HepG2 (cell line): ENCODE measurements around the gene PDGFD. TPM values are rescaled to one million over a fixed set of nuclear protein-coding genes. Genes with fewer than 3 reads are reported as not detected.

Experiments used
- ATAC-seq: fragments of 200-7000 bp; cut with Tn5 transposase; 3 replicates; pipeline ENCODE4 v1.9.1; 2020; ENCODE audit warnings: mild to moderate bottlenecking, moderate library complexity
- BruUV-seq: library from RNA; stranded (reverse); fragments of 400-500 nt; replicated peaks from 2 replicates; lab custom pipeline; 2021; lab: Mats Ljungman, UMichigan
- CTCF ChIA-PET: fragments of 300-600 bp; formaldehyde crosslinking; extraction: SDS; loops from one replicate; lab custom pipeline; 2021; ENCODE audit warnings: low total read pairs, inconsistent platforms, low intra/inter-chr PET ratio; lab: Yijun Ruan, JAX
- POLR2A ChIA-PET: fragments of 350-600 bp; sonication (Branson Sonifier 250); formaldehyde crosslinking; loops from one replicate; lab custom pipeline; 2020; ENCODE audit warnings: antibody characterized with exemption, inconsistent platforms; lab: Yijun Ruan, JAX
- DNase-seq: peaks from one replicate; pipeline ENCODE4 v3.0.0-alpha.2; 2015; ENCODE audit warnings: low spot score
- FAIRE-seq: peaks from 3 replicates; lab custom pipeline; 2011; peaks lifted over from hg19 to GRCh38; lab: Jason Lieb, UNC
- H2AFZ ChIP-seq: one replicate; pipeline ENCODE4 v1.6.1; 2011; ENCODE audit warnings: low read length, inconsistent platforms
- H3K27ac ChIP-seq: fragments of 300-600 bp; 3 replicates; pipeline ENCODE4 v1.8.0; 2011; ENCODE audit warnings: mixed run types, mild to moderate bottlenecking, mixed read lengths, low read length, inconsistent platforms; ENCODE audit not compliant: insufficient read depth; ENCODE audit errors: extremely low read length
- H3K27me3 ChIP-seq, 2 experiments: fragments of 200-600 bp in 1 of 2; 2 replicates in 1 of 2; 3 replicates in 1 of 2; pipeline versions ENCODE4 v1.6.0 to v1.8.0; 2011; ENCODE audit warnings: low read length in 2 of 2, mild to moderate bottlenecking in 2 of 2, moderate library complexity in 2 of 2, inconsistent platforms in 1 of 2; ENCODE audit not compliant: insufficient read depth in 2 of 2, control insufficient read depth in 1 of 2
- H3K36me3 ChIP-seq, 2 experiments: fragments of 200-600 bp in 1 of 2; replicated peaks in 1 of 2; 2 replicates in 1 of 2; 3 replicates in 1 of 2; pipeline versions ENCODE4 v1.5.1 to v1.8.0; 2011; ENCODE audit warnings: low read length in 2 of 2, inconsistent platforms in 1 of 2; ENCODE audit not compliant: insufficient read depth in 2 of 2, control insufficient read depth in 1 of 2
- H3K4me1 ChIP-seq: 2 replicates; pipeline ENCODE4 v1.5.1; 2012; ENCODE audit warnings: low read length, inconsistent platforms; ENCODE audit not compliant: insufficient read depth
- H3K4me2 ChIP-seq: 2 replicates; pipeline ENCODE4 v1.6.0; 2011; ENCODE audit warnings: low read depth, low read length, inconsistent platforms
- H3K4me3 ChIP-seq, 3 experiments: fragments of 200-600 bp in 1 of 3; sonication (generic), shearing (Covaris generic) in 1 of 3; replicated peaks in 1 of 3; 2 replicates each; pipeline ENCODE4 v1.5.1; 2011 to 2016; ENCODE audit warnings: low read length in 3 of 3, inconsistent platforms in 2 of 3, low read depth in 2 of 3, mild to moderate bottlenecking in 2 of 3, control low read depth in 1 of 3, mixed read lengths in 1 of 3; ENCODE audit not compliant: insufficient read depth in 1 of 3
- H3K79me2 ChIP-seq: one replicate; pipeline ENCODE4 v1.6.1; 2011; ENCODE audit warnings: low read length, inconsistent platforms; ENCODE audit not compliant: insufficient read depth
- H3K9ac ChIP-seq: 2 replicates; pipeline ENCODE4 v1.6.0; 2011; ENCODE audit warnings: mild to moderate bottlenecking, low read depth, low read length, inconsistent platforms; ENCODE audit not compliant: insufficient read depth
- H3K9me3 ChIP-seq: 2 replicates; pipeline ENCODE4 v1.5.1; 2012; ENCODE audit warnings: mild to moderate bottlenecking, low read length
- H4K20me1 ChIP-seq: 2 replicates; pipeline ENCODE4 v1.6.0; 2011; ENCODE audit warnings: inconsistent platforms, mild to moderate bottlenecking, low read length, moderate library complexity; ENCODE audit not compliant: insufficient read depth
- KAT2B ChIP-seq: fragments of 150-350 bp; IDR thresholded peaks from 2 replicates; pipeline ENCODE4 v1.6.1; 2014; ENCODE audit warnings: low read depth, low read length, borderline replicate concordance
- MEF2D ChIP-seq: sonication (generic); formaldehyde crosslinking; IDR thresholded peaks from 2 replicates; pipeline ENCODE4 v1.5.1; 2020; ENCODE audit warnings: mild to moderate bottlenecking, missing genetic modification reagents
- NCOA2 ChIP-seq: sonication (generic); formaldehyde crosslinking; IDR thresholded peaks from 2 replicates; pipeline ENCODE4 v1.8.0; 2022; ENCODE audit warnings: inconsistent platforms
- PITX1 ChIP-seq: sonication (generic); formaldehyde crosslinking; IDR thresholded peaks from 2 replicates; pipeline ENCODE4 v1.5.1; 2020; ENCODE audit warnings: mild to moderate bottlenecking, missing genetic modification reagents
- SMAD1 ChIP-seq: sonication (generic); formaldehyde crosslinking; IDR thresholded peaks from 2 replicates; pipeline ENCODE4 v1.4.0; 2020; ENCODE audit warnings: missing genetic modification reagents, low read depth, mild to moderate bottlenecking, borderline replicate concordance
- SNAPC2 ChIP-seq: sonication (generic); formaldehyde crosslinking; IDR thresholded peaks from 2 replicates; pipeline ENCODE4 v1.8.1; 2022; ENCODE audit warnings: mild to moderate bottlenecking, missing genetic modification reagents
- TFAP4 ChIP-seq: sonication (generic); IDR thresholded peaks from 2 replicates; pipeline ENCODE4 v1.6.1; 2016; ENCODE audit warnings: low read depth, borderline replicate concordance
- TFDP2 ChIP-seq: sonication (generic); formaldehyde crosslinking; IDR thresholded peaks from 2 replicates; pipeline ENCODE4 v1.4.0; 2020; ENCODE audit warnings: missing genetic modification reagents
- TOE1 ChIP-seq: sonication (generic); formaldehyde crosslinking; IDR thresholded peaks from 2 replicates; pipeline ENCODE4 v1.4.0; 2020; ENCODE audit warnings: mild to moderate bottlenecking, missing genetic modification reagents
- ZNF230 ChIP-seq: sonication (generic); formaldehyde crosslinking; IDR thresholded peaks from 2 replicates; pipeline ENCODE4 v1.4.0; 2020; ENCODE audit warnings: mild to moderate bottlenecking, missing genetic modification reagents
- ZNF253 ChIP-seq: sonication (generic); formaldehyde crosslinking; IDR thresholded peaks from 2 replicates; pipeline ENCODE4 v1.8.0; 2022; ENCODE audit warnings: mild to moderate bottlenecking, missing genetic modification reagents, borderline replicate concordance
- ZNF292 ChIP-seq: sonication (generic); formaldehyde crosslinking; IDR thresholded peaks from 2 replicates; pipeline ENCODE4 v1.8.1; 2022; ENCODE audit warnings: mild to moderate bottlenecking, low read depth, missing genetic modification reagents, borderline replicate concordance
- ZNF543 ChIP-seq: sonication (generic); formaldehyde crosslinking; IDR thresholded peaks from 2 replicates; pipeline ENCODE4 v1.4.0; 2020; ENCODE audit warnings: mild to moderate bottlenecking, missing genetic modification reagents
- ZNF691 ChIP-seq: sonication (generic); formaldehyde crosslinking; IDR thresholded peaks from 2 replicates; pipeline ENCODE4 v1.4.0; 2020; ENCODE audit warnings: missing genetic modification reagents, low read depth, mild to moderate bottlenecking, borderline replicate concordance
- ZNF850 ChIP-seq: sonication (generic); formaldehyde crosslinking; conservative IDR thresholded peaks from 2 replicates; pipeline ENCODE4 v1.9.0; 2021; ENCODE audit warnings: mild to moderate bottlenecking, missing genetic modification reagents
- WGBS: methylation state at CpG from one replicate; pipeline ENCODE4 v1.1.6; 2017; ENCODE audit warnings: low lambda C conversion rate; 5-methylcytosine and 5-hydroxymethylcytosine counted together
- in situ Hi-C: cut with HindIII; loops from 2 replicates; pipeline ENCODE4 v1.10.0; 2017; ENCODE audit warnings: low pct_unique_long_range_greater_than_20kb; ENCODE audit not compliant: extremely low pct_ligation_motif_present
- intact Hi-C: fragments of 100-400 bp; cut with micrococcal nuclease; formaldehyde crosslinking; loops from one replicate; pipeline ENCODE4 v1.10.0; 2022; ENCODE audit not compliant: unreplicated experiment
- polyA plus RNA-seq, 8 experiments: library from polyadenylated mRNA; depleted of rRNA in 3 of 8; stranded (reverse) in 7 of 8; unstranded in 1 of 8; fragments of >200 nt; fragmentation: Illumina TruSeq in 4 of 8; extraction: Trizol in 4 of 8; gene quantifications; 2 replicates each; pipeline versions ENCODE4 v1.2.1 to v1.2.3, GENCODE V29; 2011 to 2016; ENCODE audit warnings: low read depth in 4 of 8, missing spikeins in 1 of 8, mixed read lengths in 1 of 8; ENCODE audit not compliant: insufficient read depth in 1 of 8
- total RNA-seq, 5 experiments: library from RNA; depleted of rRNA; stranded (reverse); fragments of >200 nt; fragmentation: Illumina TruSeq; extraction: Trizol; gene quantifications; 2 replicates each; pipeline ENCODE4 v1.2.3, GENCODE V29; 2016; ENCODE audit warnings: low read depth in 1 of 5
- TF ChIP-seq, protein P1 (sequence below): sonication (generic); formaldehyde crosslinking; IDR thresholded peaks from 2 replicates; pipeline ENCODE4 v1.4.0; 2020; ENCODE audit warnings: mild to moderate bottlenecking, low read depth, missing genetic modification reagents
- TF ChIP-seq, protein P2 (sequence below): sonication (generic); formaldehyde crosslinking; conservative IDR thresholded peaks from 2 replicates; pipeline ENCODE4 v1.5.0; 2020; ENCODE audit warnings: missing genetic modification reagents
- TF ChIP-seq, protein P3 (sequence below): sonication (generic); formaldehyde crosslinking; IDR thresholded peaks from 2 replicates; pipeline ENCODE4 v1.8.0; 2022; ENCODE audit warnings: mild to moderate bottlenecking, missing genetic modification reagents, moderate library complexity

The PDGFD gene
- total and polyA plus RNA-seq, 2 of the 13 experiments (the other 11 are each of a cell fraction or from before 2014, with no cell fraction given), result 0.09 to 0.29 TPM

- no peaks in the 10 kb centered on the region for H3K27me3 ChIP-seq
- no peaks in the 10 kb centered on the region for H3K4me1 ChIP-seq
- no peak overlapping the region for H2AFZ ChIP-seq
- H4K20me1 ChIP-seq, result no peaks in the 10 kb centered on the region
- DNase-seq (no peak), FAIRE-seq (no peak), ATAC-seq (no peak)
- H3K4me2 ChIP-seq, result no peak overlapping the region
- BruUV-seq, result no TSS peak
- H3K27ac ChIP-seq, result no peak overlapping the region
- no peaks in the 10 kb centered on the region for H3K79me2 ChIP-seq
- no peak overlapping the region for H3K4me3 ChIP-seq
- POLR2A ChIA-PET, result no interaction called here
- CTCF ChIA-PET, result no interaction called here
- H3K9ac ChIP-seq, result no peak overlapping the region
- H3K36me3 ChIP-seq, result no peaks in the 10 kb centered on the region
- intact Hi-C loops, result no loop called here
- in situ Hi-C loops, result no loop called here
- WGBS, result 6% methylated on average over 3 of the region's 3 CpGs
- no peaks in the 10 kb centered on the region for H3K9me3 ChIP-seq
- TF ChIP-seq, protein P1, sequence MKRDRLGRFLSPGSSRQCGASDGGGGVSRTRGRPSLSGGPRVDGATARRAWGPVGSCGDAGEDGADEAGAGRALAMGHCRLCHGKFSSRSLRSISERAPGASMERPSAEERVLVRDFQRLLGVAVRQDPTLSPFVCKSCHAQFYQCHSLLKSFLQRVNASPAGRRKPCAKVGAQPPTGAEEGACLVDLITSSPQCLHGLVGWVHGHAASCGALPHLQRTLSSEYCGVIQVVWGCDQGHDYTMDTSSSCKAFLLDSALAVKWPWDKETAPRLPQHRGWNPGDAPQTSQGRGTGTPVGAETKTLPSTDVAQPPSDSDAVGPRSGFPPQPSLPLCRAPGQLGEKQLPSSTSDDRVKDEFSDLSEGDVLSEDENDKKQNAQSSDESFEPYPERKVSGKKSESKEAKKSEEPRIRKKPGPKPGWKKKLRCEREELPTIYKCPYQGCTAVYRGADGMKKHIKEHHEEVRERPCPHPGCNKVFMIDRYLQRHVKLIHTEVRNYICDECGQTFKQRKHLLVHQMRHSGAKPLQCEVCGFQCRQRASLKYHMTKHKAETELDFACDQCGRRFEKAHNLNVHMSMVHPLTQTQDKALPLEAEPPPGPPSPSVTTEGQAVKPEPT (CRISPR knock-in tag), result no peak
- TF ChIP-seq NCOA2 (CRISPR knock-in tag) (no peak), MEF2D (CRISPR knock-in tag) (no peak), ZNF292 (no peak), SNAPC2 (CRISPR knock-in tag) (no peak), TFAP4 (no peak), TFDP2 (CRISPR knock-in tag) (no peak), ZNF253 (no peak), KAT2B (no peak), PITX1 (CRISPR knock-in tag) (no peak), SMAD1 (no peak), ZNF850 (CRISPR knock-in tag) (no peak), TOE1 (CRISPR knock-in tag) (no peak), ZNF230 (CRISPR knock-in tag) (no peak), ZNF543 (no peak), ZNF691 (CRISPR knock-in tag) (no peak)
- TF ChIP-seq, protein P2, sequence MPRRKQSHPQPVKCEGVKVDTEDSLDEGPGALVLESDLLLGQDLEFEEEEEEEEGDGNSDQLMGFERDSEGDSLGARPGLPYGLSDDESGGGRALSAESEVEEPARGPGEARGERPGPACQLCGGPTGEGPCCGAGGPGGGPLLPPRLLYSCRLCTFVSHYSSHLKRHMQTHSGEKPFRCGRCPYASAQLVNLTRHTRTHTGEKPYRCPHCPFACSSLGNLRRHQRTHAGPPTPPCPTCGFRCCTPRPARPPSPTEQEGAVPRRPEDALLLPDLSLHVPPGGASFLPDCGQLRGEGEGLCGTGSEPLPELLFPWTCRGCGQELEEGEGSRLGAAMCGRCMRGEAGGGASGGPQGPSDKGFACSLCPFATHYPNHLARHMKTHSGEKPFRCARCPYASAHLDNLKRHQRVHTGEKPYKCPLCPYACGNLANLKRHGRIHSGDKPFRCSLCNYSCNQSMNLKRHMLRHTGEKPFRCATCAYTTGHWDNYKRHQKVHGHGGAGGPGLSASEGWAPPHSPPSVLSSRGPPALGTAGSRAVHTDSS, result no peak
- TF ChIP-seq, protein P3, sequence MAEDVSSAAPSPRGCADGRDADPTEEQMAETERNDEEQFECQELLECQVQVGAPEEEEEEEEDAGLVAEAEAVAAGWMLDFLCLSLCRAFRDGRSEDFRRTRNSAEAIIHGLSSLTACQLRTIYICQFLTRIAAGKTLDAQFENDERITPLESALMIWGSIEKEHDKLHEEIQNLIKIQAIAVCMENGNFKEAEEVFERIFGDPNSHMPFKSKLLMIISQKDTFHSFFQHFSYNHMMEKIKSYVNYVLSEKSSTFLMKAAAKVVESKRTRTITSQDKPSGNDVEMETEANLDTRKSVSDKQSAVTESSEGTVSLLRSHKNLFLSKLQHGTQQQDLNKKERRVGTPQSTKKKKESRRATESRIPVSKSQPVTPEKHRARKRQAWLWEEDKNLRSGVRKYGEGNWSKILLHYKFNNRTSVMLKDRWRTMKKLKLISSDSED (CRISPR knock-in tag), result no peak
Measured at GRCh38 chr11:104009744-104010143, 154.2 kb downstream of the PDGFD start.
